PC-9 (cell line): ENCODE data around the gene CTNND1.

Experiments
- EZH2 ChIP-seq: fragments of 200-600 bp; sonication (generic); IDR thresholded peaks from 2 replicates; pipeline ENCODE4 v1.8.0; 2017; ENCODE audit warnings: antibody characterized with exemption, low read depth
- TF ChIP-seq, protein P1 (sequence below): fragments of 200-600 bp; sonication (generic); conservative IDR thresholded peaks from 2 replicates; pipeline ENCODE4 v1.6.1; 2017; ENCODE audit warnings: mixed run types, antibody characterized with exemption, mild to moderate bottlenecking, moderate library complexity

DNA sequence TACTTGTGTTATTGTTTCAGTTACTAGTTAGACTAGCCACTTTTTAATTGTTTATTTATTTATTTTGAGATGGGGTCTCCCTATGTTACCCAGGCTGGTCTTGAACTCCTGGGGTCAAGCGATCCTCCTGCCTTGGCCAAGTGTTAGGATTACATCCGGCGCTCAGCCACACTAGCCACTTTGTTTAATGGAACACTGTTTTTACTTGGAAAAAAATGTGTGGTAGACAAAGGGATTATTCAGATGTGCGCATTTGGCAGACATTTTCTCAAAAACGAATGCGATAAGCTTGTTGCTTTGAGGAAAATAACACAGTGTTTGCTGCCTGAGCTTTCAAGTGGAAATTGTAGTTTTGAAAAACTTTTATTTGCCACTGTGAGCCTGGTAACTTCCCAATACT lies 51.0 kb downstream of the CTNND1 start:
- TF ChIP-seq, protein P1, sequence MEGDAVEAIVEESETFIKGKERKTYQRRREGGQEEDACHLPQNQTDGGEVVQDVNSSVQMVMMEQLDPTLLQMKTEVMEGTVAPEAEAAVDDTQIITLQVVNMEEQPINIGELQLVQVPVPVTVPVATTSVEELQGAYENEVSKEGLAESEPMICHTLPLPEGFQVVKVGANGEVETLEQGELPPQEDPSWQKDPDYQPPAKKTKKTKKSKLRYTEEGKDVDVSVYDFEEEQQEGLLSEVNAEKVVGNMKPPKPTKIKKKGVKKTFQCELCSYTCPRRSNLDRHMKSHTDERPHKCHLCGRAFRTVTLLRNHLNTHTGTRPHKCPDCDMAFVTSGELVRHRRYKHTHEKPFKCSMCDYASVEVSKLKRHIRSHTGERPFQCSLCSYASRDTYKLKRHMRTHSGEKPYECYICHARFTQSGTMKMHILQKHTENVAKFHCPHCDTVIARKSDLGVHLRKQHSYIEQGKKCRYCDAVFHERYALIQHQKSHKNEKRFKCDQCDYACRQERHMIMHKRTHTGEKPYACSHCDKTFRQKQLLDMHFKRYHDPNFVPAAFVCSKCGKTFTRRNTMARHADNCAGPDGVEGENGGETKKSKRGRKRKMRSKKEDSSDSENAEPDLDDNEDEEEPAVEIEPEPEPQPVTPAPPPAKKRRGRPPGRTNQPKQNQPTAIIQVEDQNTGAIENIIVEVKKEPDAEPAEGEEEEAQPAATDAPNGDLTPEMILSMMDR, result no peak
- no peak for TF ChIP-seq EZH2
